ENCODE measurements around the gene ZNF862. TPM values are rescaled to one million over a fixed set of nuclear protein-coding genes. Genes with fewer than 3 reads are reported as not detected.

ZNF862 gene
- total RNA-seq, 2 donors from 2014 or later: 18.8 to 19.1 TPM

DNA sequence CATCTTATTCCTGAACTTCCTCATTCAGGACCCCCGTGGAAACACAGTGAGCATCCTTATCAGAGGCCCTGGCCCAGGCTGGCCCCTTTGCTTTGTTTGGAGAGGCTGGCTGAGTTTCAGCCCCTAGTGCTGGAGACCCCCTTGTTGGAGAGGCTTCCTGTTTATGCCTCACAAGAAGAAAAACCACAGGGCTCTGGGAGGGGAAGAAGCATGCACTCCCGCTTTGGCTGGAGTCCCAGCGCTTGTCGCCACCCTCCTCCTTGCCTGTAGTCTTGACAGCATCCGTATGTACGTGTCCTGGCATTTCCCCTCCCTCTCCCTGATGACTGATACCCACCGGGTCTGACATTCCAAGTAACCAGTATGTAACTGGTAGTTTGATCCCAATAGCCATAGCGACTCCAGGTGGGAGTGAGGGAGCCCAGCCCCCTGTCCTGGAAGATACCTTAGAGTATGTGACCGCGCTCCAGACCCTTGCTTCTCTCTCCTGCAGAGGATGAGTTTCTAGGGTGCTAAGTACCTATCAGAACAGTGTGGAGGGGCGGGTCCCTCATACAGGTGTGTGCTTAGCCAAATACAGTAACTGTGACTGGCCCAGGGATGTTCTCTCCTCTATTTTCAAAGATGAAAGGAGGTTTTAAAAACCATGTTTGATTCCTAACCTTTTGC is 28.7 kb downstream of the ZNF862 start:
- Mint-ChIP-seq H3K36me3 (no peaks in the 10 kb centered on the region), H3K9me3 (no peaks in the 10 kb centered on the region), H3K27me3 (no peaks in the 10 kb centered on the region), H3K4me1 (ENCODE audit: low read depth in 2 of 2) (peaks cover 29 to 38% of the 10 kb centered on the region in 2 donors), H3K27ac (peak overlapping the region in 1 of 2 donors; percentile 25), H3K4me3 (no peak overlapping the region)
- DNase-seq (ENCODE audit: low spot score): peak; percentile 28
- ATAC-seq: no peak

DNA sequence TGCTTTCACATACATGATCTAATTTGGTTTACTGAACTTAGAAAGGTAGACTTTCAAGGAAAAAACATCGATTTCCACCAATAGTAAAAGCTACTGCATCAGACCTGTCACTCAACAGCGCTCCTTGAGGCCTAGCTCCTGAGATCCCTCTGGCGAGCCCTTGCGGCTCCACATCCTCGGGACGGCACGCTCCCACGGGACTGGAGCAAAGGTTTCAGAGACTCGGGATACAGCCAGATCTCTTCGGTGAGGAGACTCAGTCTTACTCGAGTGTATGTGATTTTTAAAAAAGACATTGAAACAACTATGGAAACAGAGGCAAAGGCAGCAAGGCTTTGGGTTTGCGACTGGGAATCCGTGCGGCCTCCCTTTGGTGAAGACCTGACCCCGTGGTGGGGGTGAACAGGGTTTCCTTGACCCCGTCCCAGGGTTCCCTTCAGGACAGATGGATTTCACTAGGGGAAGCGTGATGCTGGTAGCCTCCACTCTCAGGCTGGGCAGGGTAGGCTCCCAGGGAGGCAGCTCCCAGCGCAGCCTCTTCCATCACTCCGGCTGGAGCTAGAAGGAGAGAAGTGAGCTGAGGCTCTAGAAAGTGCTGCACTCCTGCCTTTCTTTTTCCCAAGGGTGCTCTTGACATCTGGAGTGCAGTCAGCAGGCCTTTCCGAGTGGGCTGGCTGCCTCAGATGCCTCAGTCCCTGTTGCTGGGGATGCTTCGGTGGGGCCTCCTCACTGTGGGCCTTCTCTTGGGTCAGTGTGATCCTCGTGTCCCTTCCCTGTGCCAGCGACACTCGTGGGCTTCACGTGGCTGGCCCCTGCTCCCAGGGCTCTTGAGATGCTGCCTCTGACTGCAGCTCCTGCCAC is 29.8 kb downstream of the ZNF862 start:
- no peak overlapping the region for H3K4me3 Mint-ChIP-seq
- H3K9me3 Mint-ChIP-seq: no peaks in the 10 kb centered on the region
- peak overlapping the region in 1 of 2 donors; percentile 25 for H3K27ac Mint-ChIP-seq
- no peaks in the 10 kb centered on the region for H3K36me3 Mint-ChIP-seq
- H3K27me3 Mint-ChIP-seq: no peaks in the 10 kb centered on the region
- ATAC-seq (no peak), DNase-seq (ENCODE audit: low spot score) (peak; percentile 51)
- peaks cover 36 to 47% of the 10 kb centered on the region in 2 donors for H3K4me1 Mint-ChIP-seq (ENCODE audit: low read depth in 2 of 2)

DNA sequence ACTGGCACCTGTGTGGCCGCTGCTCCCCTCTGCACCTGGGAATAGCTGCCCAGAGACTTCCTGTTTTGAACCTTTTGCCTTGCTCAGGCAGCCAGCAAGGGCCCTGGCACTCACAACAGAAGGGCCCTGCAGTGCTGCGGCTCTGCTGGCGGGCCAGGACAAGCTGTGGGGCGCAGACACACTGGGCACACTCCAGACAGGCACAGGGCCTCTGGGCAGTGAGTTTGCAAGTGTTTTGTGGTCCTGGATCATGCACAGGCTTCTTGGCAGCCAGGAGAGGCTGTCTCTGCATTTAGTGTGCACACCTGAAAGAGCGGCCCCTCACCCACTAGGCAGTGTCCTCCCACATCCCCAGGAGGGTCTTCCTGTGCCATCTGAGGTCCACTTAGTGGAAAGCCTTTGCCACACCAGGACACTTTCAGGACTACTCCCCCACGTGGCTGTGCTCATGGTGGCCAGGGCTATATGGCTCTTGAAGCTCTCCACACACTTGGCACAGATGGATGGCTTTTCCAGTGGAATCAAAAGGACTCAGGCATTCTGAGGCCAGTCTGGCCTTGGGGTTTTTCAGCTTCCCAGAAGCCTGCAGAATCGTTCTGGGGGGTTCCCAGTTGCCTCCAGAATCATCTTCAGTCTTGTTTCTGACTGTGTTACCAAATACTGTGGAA is 30.6 kb downstream of the ZNF862 start:
- DNase-seq (ENCODE audit: low spot score): peak; percentile 3
- Mint-ChIP-seq H3K4me1 (ENCODE audit: low read depth in 2 of 2) (peaks cover 36 to 48% of the 10 kb centered on the region in 2 donors), H3K4me3 (no peak overlapping the region)

DNA sequence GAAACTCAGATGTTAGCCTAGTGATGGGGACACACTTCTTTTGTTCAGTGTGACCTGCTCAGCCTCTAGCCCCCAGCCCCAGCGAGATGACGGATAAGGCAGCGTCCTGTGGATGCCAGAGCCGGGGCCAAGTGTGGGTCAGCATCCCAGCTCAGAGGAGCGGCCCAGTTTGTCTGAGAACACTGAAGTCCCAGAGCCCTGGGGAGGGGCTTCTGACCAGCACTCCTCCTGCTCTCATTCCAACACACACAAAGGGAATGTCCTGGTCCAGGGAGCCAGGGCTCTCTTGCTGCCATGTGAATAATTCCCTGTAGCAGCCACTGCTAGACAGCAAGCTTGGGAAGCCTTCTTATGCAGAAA is 31.1 kb downstream of the ZNF862 start:
- no peaks in the 10 kb centered on the region for H3K27me3 Mint-ChIP-seq
- no peak overlapping the region for H3K27ac Mint-ChIP-seq
- ATAC-seq: no peak

More for the DNA sequence above, 30.6 kb downstream of the ZNF862 start:
- Mint-ChIP-seq H3K27me3 (no peaks in the 10 kb centered on the region), H3K36me3 (no peaks in the 10 kb centered on the region), H3K9me3 (no peaks in the 10 kb centered on the region), H3K27ac (no peak overlapping the region)
- no peak for ATAC-seq

DNA sequence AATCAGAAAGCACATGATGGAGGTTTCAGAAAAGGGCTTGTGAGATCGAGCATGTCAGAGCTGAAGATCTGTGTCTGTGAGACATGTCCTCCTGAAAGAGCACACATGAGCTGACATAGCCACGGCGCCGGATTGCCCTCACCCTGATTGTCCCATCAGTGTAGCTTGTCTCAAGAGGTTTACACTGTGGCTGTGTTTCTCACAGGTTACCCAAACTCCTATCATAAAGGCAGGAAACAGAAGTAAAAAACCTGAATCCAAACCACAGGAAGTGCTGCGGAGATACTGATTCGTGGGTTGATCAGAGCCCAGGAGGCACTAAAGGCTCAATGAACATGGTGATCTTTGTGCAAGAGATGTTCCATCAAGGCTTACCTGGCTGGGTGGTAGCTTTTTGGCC is 31.7 kb downstream of the ZNF862 start:
- peak overlapping the region; percentile 41 to 50 for H3K27ac Mint-ChIP-seq
- H3K9me3 Mint-ChIP-seq: no peaks in the 10 kb centered on the region
- peak overlapping the region; percentile 63 for H3K4me3 Mint-ChIP-seq
- ATAC-seq (peak in 1 of 2 donors; percentile 43), DNase-seq (ENCODE audit: low spot score) (peak; percentile 60)
- H3K4me1 Mint-ChIP-seq (ENCODE audit: low read depth in 2 of 2): peaks cover 40 to 55% of the 10 kb centered on the region in 2 donors
- H3K27me3 Mint-ChIP-seq: no peaks in the 10 kb centered on the region
- H3K36me3 Mint-ChIP-seq: no peaks in the 10 kb centered on the region

More for the DNA sequence above, 31.1 kb downstream of the ZNF862 start:
- Mint-ChIP-seq H3K4me1 (ENCODE audit: low read depth in 2 of 2) (peaks cover 36 to 49% of the 10 kb centered on the region in 2 donors), H3K36me3 (no peaks in the 10 kb centered on the region), H3K4me3 (no peak overlapping the region), H3K9me3 (no peaks in the 10 kb centered on the region)
- DNase-seq (ENCODE audit: low spot score): no peak

DNA sequence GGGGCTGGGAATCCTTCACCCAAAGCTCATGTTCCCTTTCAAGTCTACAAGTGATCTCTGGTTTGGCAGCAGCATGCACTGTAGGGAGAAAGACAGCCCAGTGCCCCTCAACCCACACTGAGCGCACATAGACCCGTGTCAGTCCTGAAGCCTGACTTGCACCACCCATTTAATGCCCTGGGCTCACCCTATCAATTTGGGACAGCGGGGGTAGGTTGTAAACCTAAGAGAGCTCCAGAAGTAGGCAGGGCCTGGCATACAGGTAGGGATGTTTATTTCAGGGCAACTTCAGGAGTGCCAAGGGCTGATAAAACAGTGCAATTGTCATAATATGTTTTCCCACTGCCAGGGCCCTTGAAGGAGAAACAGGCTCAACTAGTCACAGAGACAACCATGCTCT is 32.1 kb downstream of the ZNF862 start:
- DNase-seq (ENCODE audit: low spot score): no peak
- Mint-ChIP-seq H3K4me1 (ENCODE audit: low read depth in 2 of 2) (peaks cover 44 to 56% of the 10 kb centered on the region in 2 donors), H3K27ac (peak overlapping the region; percentile 41 to 50), H3K36me3 (no peaks in the 10 kb centered on the region), H3K9me3 (no peaks in the 10 kb centered on the region), H3K4me3 (peak overlapping the region; percentile 63), H3K27me3 (no peaks in the 10 kb centered on the region)
- ATAC-seq: no peak

DNA sequence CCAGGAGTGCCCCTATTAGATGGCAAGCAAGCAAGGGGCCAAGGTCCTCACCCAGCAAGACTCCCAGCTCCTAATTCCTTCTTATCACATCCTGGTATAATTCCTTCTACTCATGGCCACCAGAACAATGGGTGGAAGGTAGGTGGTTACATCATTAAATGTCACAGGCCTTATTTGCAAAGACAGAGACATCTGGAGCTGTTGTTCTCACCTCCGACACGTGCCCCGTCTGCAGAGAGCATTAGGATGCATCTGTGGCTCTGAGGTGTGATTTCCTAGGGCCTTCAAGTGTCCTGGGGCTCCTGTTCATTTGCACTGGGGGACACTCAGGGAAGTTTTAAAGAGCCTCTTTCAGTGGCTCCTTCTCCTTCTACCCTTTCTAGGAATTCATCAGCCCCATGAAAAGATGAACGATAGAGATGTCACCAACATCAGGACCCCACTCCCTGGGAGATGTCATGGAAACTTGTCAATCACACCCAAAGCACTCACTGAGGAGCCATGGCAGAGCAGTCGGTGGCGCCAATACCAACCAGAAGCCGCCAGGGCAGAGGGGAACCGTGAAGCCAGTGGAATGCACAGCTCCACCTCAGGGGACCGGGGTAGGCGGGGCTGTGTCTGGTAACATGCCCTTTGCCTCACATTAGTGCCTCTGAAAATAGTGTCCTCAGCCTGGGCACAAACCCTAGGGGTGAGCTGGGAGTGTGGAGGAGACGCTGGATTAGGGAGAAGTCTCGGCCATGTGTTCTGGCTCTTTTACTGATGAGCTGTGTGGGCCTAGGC is 32.7 kb downstream of the ZNF862 start:
- no peaks in the 10 kb centered on the region for H3K9me3 Mint-ChIP-seq
- no peaks in the 10 kb centered on the region for H3K36me3 Mint-ChIP-seq
- peaks cover 44 to 55% of the 10 kb centered on the region in 2 donors for H3K4me1 Mint-ChIP-seq (ENCODE audit: low read depth in 2 of 2)
- peak overlapping the region; percentile 51 for H3K4me3 Mint-ChIP-seq
- no peak for ATAC-seq
- peak overlapping the region; percentile 21 to 41 for H3K27ac Mint-ChIP-seq
- peak; percentile 59 for DNase-seq (ENCODE audit: low spot score)
- H3K27me3 Mint-ChIP-seq: no peaks in the 10 kb centered on the region

DNA sequence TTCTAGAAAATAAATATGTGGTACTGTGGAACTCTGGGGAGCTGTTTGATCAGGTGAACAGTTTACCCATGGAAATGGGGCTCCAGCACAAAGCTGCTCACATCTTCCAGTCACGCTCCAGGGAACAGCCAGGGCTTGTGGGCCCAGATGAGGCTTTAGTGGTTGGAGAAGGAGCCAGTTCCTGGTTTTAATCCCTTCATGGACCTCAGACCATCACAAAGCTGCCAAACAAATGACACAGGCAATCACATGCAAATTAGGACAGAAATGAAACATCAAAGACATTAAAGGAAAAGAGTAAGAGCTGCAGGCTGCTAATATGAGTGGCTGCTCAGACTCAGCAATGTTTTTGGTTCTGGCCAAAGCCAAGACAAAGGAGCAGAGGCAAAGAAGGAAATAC is 33.4 kb downstream of the ZNF862 start:
- no peaks in the 10 kb centered on the region for H3K36me3 Mint-ChIP-seq
- peak overlapping the region; percentile 51 for H3K4me3 Mint-ChIP-seq
- ATAC-seq (no peak), DNase-seq (ENCODE audit: low spot score) (peak; percentile 13)
- peaks cover 41 to 52% of the 10 kb centered on the region in 2 donors for H3K4me1 Mint-ChIP-seq (ENCODE audit: low read depth in 2 of 2)
- no peaks in the 10 kb centered on the region for H3K27me3 Mint-ChIP-seq
- H3K27ac Mint-ChIP-seq: peak overlapping the region; percentile 21 to 41
- no peaks in the 10 kb centered on the region for H3K9me3 Mint-ChIP-seq

DNA sequence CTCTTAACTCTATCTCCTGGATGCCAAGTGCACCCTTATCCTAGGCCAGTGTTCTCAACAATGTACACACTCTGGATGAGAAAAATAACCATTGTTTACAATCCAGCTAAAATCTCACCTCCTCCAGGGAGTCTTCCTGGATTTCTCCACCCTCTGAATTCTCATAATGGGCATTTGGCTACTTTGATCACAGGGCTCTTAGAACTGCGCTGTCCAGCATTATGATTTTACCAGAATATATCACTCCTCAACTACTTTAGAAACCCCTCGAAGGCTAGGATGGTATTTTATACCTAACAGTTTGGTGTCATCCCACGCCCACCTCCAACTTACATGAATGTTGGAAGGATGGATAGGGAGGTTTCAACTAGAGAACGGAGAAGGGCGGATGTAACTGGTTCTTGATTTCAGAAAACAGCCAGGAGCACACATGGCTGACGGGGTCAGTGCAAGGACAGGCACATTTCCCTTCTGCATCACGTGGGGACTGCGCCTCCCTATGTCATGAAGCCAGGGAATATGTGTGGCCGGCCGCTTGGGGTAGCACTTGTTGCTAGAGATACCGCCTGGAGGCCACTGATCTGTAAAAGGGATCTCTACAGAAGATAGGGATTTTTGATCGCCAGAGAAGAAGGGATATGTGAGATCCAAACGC is 34.4 kb downstream of the ZNF862 start:
- no peak for ATAC-seq
- H3K27me3 Mint-ChIP-seq: no peaks in the 10 kb centered on the region
- H3K27ac Mint-ChIP-seq: peak overlapping the region; percentile 68 to 70
- peak; percentile 48 for DNase-seq (ENCODE audit: low spot score)
- H3K4me3 Mint-ChIP-seq: peak overlapping the region; percentile 82
- H3K4me1 Mint-ChIP-seq (ENCODE audit: low read depth in 2 of 2): peaks cover 41 to 52% of the 10 kb centered on the region in 2 donors
- H3K9me3 Mint-ChIP-seq: no peaks in the 10 kb centered on the region
- H3K36me3 Mint-ChIP-seq: no peaks in the 10 kb centered on the region

DNA sequence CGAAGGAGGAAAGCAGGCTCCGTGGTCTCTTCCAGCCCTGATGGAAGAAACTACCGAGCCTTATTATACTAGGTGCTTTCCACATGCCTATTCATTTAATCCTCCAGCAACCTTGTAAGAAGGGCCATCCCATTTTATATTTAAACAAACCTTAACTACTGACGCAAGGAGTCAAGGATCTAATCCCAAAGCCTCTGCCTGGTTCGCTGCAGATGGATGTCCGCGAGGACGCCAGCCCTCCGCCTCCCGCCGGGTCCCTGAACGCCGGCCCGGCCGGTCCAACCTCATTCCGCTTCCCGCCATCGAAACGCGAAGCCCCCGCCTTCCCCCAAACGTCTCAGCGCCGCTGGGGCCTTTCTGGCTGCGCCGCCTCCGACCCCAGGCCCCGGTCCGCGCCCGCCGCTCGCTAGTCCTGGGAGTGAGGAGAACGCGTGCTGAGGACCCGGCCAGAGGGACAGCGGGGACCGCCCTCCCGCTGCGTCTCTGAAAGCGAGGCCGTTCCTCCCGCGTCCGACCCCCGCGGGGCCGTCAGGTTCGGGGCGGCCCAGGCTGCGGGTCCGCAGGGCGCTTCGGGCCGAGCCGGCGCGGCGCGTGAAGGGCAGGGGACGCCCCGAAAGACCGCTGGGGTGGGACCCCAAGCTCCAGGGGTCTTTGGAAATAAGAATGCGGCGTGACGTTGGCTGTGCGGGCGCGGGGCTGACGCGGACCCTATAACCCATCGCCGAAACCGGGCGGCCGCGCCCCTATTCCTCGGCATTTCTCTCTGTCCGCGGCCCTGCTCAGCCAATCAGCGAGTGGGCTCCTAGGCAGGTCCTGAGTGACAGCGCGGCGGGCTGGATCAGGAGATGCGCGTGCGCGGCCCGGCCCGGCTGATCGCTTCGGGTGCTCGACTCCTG is 35.1 kb downstream of the ZNF862 start, which contains the start of gene ATP6V0E2:
TSS of gene ATP6V0E2 (plus strand) at position 896 of the 896 bp plus-strand sequence. CDS start 97 bp downstream, outside the sequence.
- H3K4me1 Mint-ChIP-seq (ENCODE audit: low read depth in 2 of 2): peaks cover 41 to 52% of the 10 kb centered on the region in 2 donors

DNA sequence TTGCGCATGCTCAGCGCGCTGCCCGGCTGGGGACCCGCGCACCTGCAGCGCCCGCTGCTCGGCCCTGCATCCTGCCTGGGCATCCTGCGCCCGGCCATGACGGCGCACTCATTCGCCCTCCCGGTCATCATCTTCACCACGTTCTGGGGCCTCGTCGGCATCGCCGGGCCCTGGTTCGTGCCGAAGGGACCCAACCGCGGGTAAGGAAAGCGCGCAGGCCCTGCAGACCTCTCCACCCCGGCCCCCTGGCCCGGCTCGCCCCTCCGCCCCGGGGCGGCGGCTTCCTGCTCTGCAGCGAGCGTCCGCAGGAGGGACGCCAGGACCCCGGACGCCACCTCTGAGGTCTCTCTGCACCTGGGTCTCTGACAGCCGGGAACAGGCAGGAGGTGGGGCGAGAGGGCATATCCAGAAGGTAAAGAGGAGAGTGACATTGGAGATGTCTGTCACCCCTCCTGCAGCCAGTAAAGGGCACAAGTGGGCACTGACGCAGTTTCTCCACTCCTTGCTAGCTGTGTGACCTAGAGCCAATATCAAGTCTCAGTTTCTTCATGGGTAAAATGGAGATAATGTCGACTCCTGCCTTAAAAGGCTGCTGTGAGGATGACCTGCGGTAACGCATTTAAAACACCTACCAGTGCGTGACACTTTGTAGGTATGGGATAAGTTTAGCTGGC is 35.9 kb downstream of the ZNF862 start:
- Mint-ChIP-seq H3K27me3 (no peaks in the 10 kb centered on the region), H3K9me3 (no peaks in the 10 kb centered on the region), H3K36me3 (no peaks in the 10 kb centered on the region), H3K4me3 (peak overlapping the region; percentile 82), H3K27ac (peak overlapping the region; percentile 68 to 70), H3K4me1 (ENCODE audit: low read depth in 2 of 2) (peaks cover 41 to 49% of the 10 kb centered on the region in 2 donors)
- ATAC-seq: peak in 1 of 2 donors; percentile 48
- no peak for DNase-seq (ENCODE audit: low spot score)

More for the DNA sequence above, 35.1 kb downstream of the ZNF862 start, which contains the start of gene ATP6V0E2:
- peak within 1 kb of the TSS; percentile 82 for H3K4me3 Mint-ChIP-seq
- ATAC-seq (peak; percentile 94 to 96), DNase-seq (ENCODE audit: low spot score) (peak; percentile 97)
- no peaks in the 10 kb centered on the region for H3K9me3 Mint-ChIP-seq
- H3K27ac Mint-ChIP-seq: peak within 1 kb of the TSS; percentile 68 to 70
- no peaks in the 10 kb centered on the region for H3K27me3 Mint-ChIP-seq
- H3K36me3 Mint-ChIP-seq: no peaks in the 10 kb centered on the region
